Gastroesophageal sphincter (tissue), 4 donors: ENCODE results near the gene RAB11A. TPM values are rescaled to one million over a fixed set of nuclear protein-coding genes. Genes with fewer than 3 reads are reported as not detected.

Source experiments
- small RNA-seq, 4 donors: library from RNA; depleted of rRNA; stranded (forward); fragments of <200 nt; gene quantifications; one replicate each; pipeline ENCODE3, GENCODE V24; 2016
- total RNA-seq, 4 donors: library from RNA; depleted of rRNA; stranded (reverse); fragments of >200 nt; gene quantifications; one replicate each; pipeline ENCODE4 v1.1.0, GENCODE V29; 2016

RAB11A gene
- total RNA-seq, 4 donors from 2014 or later, result 120 to 257 (median 135) TPM

Small RNA genes lying within 50 kb of the gene (small RNA-seq; reads per million reads assigned to genes)
- gene RF00026, result 0 reads per million in 4 donors

Other genes starting within 250 kb of the RAB11A start
- gene SLC24A1, start 247.6 kb upstream of the RAB11A start, total RNA-seq, result 1 to 10 TPM; 2.7 to 4.6 (median 3.9) TPM
- 10 to 100 TPM; 20.3 to 42.3 (median 33.7) TPM for gene DENND4A, start 77.2 kb upstream of the RAB11A start, total RNA-seq